HEK293 (cell line): ENCODE results near the gene WWOX.

Source experiments
- CTCF ChIA-PET: fragments of 350-600 bp; formaldehyde crosslinking; extraction: SDS; loops from one replicate; lab custom pipeline; 2021; ENCODE audit warnings: antibody characterized with exemption; lab: Yijun Ruan, JAX
- POLR2A ChIA-PET: fragments of 300-600 bp; formaldehyde crosslinking; extraction: SDS; loops from one replicate; lab custom pipeline; 2020; ENCODE audit warnings: antibody characterized with exemption, inconsistent platforms; lab: Yijun Ruan, JAX
- H3K27ac ChIP-seq: fragments of 200-500 bp; sonication (Bioruptor generic); 2 replicates; pipeline ENCODE4 v1.5.1; 2014; ENCODE audit warnings: low read depth, low read length, control low read depth, inconsistent platforms; ENCODE audit errors: extremely low read depth
- H3K36me3 ChIP-seq, 2 experiments: fragments of 200-500 bp in 1 of 2; sonication (Bioruptor generic) in 1 of 2; 1 replicate in 1 of 2; 2 replicates in 1 of 2; pipeline ENCODE4 v1.5.1; 2014 to 2017; ENCODE audit warnings: inconsistent platforms in 2 of 2, low read length in 2 of 2; ENCODE audit not compliant: control insufficient read depth in 2 of 2, insufficient read depth in 1 of 2
- H3K4me1 ChIP-seq: fragments of 200-500 bp; sonication (Bioruptor generic); 2 replicates; pipeline ENCODE4 v1.5.1; 2014; ENCODE audit warnings: mild to moderate bottlenecking, low read length, inconsistent platforms; ENCODE audit not compliant: control insufficient read depth, insufficient read depth
- H3K4me3 ChIP-seq: 2 replicates; pipeline ENCODE4 v1.5.1; 2011; ENCODE audit warnings: low read depth, mild to moderate bottlenecking, control low read depth, low read length, moderate library complexity
- H3K9me3 ChIP-seq: fragments of 200-500 bp; sonication (Bioruptor generic); 2 replicates; pipeline ENCODE4 v1.5.1; 2014; ENCODE audit warnings: low read depth, low read length, inconsistent platforms; ENCODE audit not compliant: control insufficient read depth, insufficient read depth
- RBAK ChIP-seq: fragments of 450-650 bp; formaldehyde crosslinking; IDR thresholded peaks from 2 replicates; pipeline ENCODE4 v1.5.1; 2016; ENCODE audit warnings: missing biosample characterization, missing genetic modification characterization
- SP3 ChIP-seq: fragments of 450-650 bp; formaldehyde crosslinking; IDR thresholded peaks from 2 replicates; pipeline ENCODE4 v1.5.1; 2016; ENCODE audit warnings: missing biosample characterization, missing genetic modification characterization
- YY1 ChIP-seq: fragments of 450-650 bp; formaldehyde crosslinking; IDR thresholded peaks from 2 replicates; pipeline ENCODE4 v1.5.1; 2018; ENCODE audit warnings: missing biosample characterization, missing genetic modification characterization
- ZEB2 ChIP-seq: fragments of 450-650 bp; formaldehyde crosslinking; IDR thresholded peaks from 2 replicates; pipeline ENCODE4 v1.5.1; 2016; ENCODE audit warnings: missing biosample characterization, missing genetic modification characterization
- ZNF221 ChIP-seq: fragments of 450-650 bp; formaldehyde crosslinking; IDR thresholded peaks from 2 replicates; pipeline ENCODE4 v1.5.1; 2017; ENCODE audit warnings: missing biosample characterization, missing genetic modification characterization, borderline replicate concordance
- ZNF239 ChIP-seq: fragments of 450-650 bp; formaldehyde crosslinking; IDR thresholded peaks from 2 replicates; pipeline ENCODE4 v1.5.1; 2016; ENCODE audit warnings: missing biosample characterization, missing genetic modification characterization
- ZNF292 ChIP-seq: fragments of 450-650 bp; formaldehyde crosslinking; IDR thresholded peaks from 2 replicates; pipeline ENCODE4 v1.5.1; 2016; ENCODE audit warnings: low read depth, missing biosample characterization, missing genetic modification characterization, borderline replicate concordance
- ZNF658 ChIP-seq: fragments of 450-650 bp; formaldehyde crosslinking; IDR thresholded peaks from 2 replicates; pipeline ENCODE4; 2016; ENCODE audit warnings: missing biosample characterization, missing genetic modification characterization
- ZNF768 ChIP-seq: fragments of 450-650 bp; formaldehyde crosslinking; IDR thresholded peaks from 2 replicates; pipeline ENCODE4 v1.5.1; 2018; ENCODE audit warnings: missing biosample characterization, mild to moderate bottlenecking, missing genetic modification characterization
- ZNF791 ChIP-seq: fragments of 450-650 bp; formaldehyde crosslinking; IDR thresholded peaks from 2 replicates; pipeline ENCODE4 v1.5.1; 2016; ENCODE audit warnings: missing biosample characterization, missing genetic modification characterization
- ZNF837 ChIP-seq: fragments of 450-650 bp; formaldehyde crosslinking; IDR thresholded peaks from 2 replicates; pipeline ENCODE4 v1.5.1; 2016; ENCODE audit warnings: missing biosample characterization, missing genetic modification characterization
- TF ChIP-seq, protein P1 (sequence below): fragments of 450-650 bp; formaldehyde crosslinking; IDR thresholded peaks from 2 replicates; pipeline ENCODE4 v1.5.1; 2016; ENCODE audit warnings: missing biosample characterization, missing genetic modification characterization
- TF ChIP-seq, protein P2 (sequence below): fragments of 450-650 bp; formaldehyde crosslinking; IDR thresholded peaks from 2 replicates; pipeline ENCODE4 v1.5.1; 2017; ENCODE audit warnings: missing biosample characterization, mild to moderate bottlenecking, missing genetic modification characterization, moderate library complexity
- TF ChIP-seq, protein P3 (sequence below): fragments of 450-650 bp; formaldehyde crosslinking; IDR thresholded peaks from 2 replicates; pipeline ENCODE4 v1.5.1; 2016; ENCODE audit warnings: missing biosample characterization, missing genetic modification characterization
- TF ChIP-seq, protein P4 (sequence below): fragments of 450-650 bp; formaldehyde crosslinking; IDR thresholded peaks from 2 replicates; pipeline ENCODE4 v1.5.1; 2016; ENCODE audit warnings: missing biosample characterization, missing genetic modification characterization
- TF ChIP-seq, protein P5 (sequence below): fragments of 450-650 bp; formaldehyde crosslinking; IDR thresholded peaks from 2 replicates; pipeline ENCODE4 v1.5.1; 2017; ENCODE audit warnings: missing biosample characterization, missing genetic modification characterization
- TF ChIP-seq, protein P6 (sequence below): fragments of 450-650 bp; formaldehyde crosslinking; IDR thresholded peaks from 2 replicates; pipeline ENCODE4 v1.5.1; 2016; ENCODE audit warnings: missing biosample characterization, missing genetic modification characterization

The WWOX gene

DNA sequence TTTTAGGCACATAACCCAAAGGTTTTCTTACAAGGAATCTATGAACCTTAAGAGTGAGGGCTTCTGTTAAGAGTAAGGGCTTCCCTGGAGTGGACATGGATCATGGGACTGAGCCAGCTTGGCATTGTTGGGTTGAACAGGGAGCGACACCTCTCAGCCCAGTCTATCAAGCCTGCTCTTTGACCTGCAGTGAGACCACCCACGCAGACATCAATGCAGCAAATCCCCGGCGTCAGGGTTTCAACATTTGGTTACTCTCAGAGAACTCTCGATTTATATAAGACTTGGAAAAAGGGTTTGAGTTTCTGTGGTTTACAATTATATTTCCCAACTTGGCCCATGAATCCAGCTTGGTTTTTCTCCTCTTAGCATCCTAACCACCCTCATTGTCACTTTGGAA lies 299.9 kb downstream of the WWOX start:
- no peaks in the 10 kb centered on the region for H3K9me3 ChIP-seq
- no peak overlapping the region for H3K4me3 ChIP-seq
- CTCF ChIA-PET, result interaction anchor here (0.7 kb wide), 1 partner anchor 18 kb away, joined by 3 read pairs; no protein-coding TSS in a partner anchor
- no peaks in the 10 kb centered on the region for H3K36me3 ChIP-seq
- POLR2A ChIA-PET, result no interaction called here
- no peaks in the 10 kb centered on the region for H3K4me1 ChIP-seq
- TF ChIP-seq ZNF658 (tag by site-specific recombination) (no peak), ZNF791 (tag by site-specific recombination) (no peak), SP3 (no peak), ZEB2 (tag by site-specific recombination) (no peak), ZNF768 (no peak), ZNF239 (tag by site-specific recombination) (no peak), ZNF837 (tag by site-specific recombination) (no peak), ZNF292 (tag by site-specific recombination) (no peak), YY1 (no peak), ZNF221 (tag by site-specific recombination) (no peak), RBAK (tag by site-specific recombination) (no peak)
- TF ChIP-seq, protein P1, sequence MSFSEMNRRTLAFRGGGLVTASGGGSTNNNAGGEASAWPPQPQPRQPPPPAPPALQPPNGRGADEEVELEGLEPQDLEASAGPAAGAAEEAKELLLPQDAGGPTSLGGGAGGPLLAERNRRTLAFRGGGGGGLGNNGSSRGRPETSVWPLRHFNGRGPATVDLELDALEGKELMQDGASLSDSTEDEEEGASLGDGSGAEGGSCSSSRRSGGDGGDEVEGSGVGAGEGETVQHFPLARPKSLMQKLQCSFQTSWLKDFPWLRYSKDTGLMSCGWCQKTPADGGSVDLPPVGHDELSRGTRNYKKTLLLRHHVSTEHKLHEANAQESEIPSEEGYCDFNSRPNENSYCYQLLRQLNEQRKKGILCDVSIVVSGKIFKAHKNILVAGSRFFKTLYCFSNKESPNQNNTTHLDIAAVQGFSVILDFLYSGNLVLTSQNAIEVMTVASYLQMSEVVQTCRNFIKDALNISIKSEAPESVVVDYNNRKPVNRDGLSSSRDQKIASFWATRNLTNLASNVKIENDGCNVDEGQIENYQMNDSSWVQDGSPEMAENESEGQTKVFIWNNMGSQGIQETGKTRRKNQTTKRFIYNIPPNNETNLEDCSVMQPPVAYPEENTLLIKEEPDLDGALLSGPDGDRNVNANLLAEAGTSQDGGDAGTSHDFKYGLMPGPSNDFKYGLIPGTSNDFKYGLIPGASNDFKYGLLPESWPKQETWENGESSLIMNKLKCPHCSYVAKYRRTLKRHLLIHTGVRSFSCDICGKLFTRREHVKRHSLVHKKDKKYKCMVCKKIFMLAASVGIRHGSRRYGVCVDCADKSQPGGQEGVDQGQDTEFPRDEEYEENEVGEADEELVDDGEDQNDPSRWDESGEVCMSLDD (tag by site-specific recombination), result no peak
- TF ChIP-seq, protein P2, sequence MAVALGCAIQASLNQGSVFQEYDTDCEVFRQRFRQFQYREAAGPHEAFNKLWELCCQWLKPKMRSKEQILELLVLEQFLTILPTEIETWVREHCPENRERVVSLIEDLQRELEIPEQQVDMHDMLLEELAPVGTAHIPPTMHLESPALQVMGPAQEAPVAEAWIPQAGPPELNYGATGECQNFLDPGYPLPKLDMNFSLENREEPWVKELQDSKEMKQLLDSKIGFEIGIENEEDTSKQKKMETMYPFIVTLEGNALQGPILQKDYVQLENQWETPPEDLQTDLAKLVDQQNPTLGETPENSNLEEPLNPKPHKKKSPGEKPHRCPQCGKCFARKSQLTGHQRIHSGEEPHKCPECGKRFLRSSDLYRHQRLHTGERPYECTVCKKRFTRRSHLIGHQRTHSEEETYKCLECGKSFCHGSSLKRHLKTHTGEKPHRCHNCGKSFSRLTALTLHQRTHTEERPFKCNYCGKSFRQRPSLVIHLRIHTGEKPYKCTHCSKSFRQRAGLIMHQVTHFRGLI, result no peak
- TF ChIP-seq, protein P3, sequence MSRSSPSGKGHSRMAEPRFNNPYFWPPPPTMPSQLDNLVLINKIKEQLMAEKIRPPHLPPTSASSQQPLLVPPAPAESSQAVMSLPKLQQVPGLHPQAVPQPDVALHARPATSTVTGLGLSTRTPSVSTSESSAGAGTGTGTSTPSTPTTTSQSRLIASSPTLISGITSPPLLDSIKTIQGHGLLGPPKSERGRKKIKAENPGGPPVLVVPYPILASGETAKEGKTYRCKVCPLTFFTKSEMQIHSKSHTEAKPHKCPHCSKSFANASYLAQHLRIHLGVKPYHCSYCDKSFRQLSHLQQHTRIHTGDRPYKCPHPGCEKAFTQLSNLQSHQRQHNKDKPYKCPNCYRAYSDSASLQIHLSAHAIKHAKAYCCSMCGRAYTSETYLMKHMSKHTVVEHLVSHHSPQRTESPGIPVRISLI, result no peak
- TF ChIP-seq, protein P4, sequence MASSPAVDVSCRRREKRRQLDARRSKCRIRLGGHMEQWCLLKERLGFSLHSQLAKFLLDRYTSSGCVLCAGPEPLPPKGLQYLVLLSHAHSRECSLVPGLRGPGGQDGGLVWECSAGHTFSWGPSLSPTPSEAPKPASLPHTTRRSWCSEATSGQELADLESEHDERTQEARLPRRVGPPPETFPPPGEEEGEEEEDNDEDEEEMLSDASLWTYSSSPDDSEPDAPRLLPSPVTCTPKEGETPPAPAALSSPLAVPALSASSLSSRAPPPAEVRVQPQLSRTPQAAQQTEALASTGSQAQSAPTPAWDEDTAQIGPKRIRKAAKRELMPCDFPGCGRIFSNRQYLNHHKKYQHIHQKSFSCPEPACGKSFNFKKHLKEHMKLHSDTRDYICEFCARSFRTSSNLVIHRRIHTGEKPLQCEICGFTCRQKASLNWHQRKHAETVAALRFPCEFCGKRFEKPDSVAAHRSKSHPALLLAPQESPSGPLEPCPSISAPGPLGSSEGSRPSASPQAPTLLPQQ (tag by site-specific recombination), result no peak
- TF ChIP-seq, protein P5, sequence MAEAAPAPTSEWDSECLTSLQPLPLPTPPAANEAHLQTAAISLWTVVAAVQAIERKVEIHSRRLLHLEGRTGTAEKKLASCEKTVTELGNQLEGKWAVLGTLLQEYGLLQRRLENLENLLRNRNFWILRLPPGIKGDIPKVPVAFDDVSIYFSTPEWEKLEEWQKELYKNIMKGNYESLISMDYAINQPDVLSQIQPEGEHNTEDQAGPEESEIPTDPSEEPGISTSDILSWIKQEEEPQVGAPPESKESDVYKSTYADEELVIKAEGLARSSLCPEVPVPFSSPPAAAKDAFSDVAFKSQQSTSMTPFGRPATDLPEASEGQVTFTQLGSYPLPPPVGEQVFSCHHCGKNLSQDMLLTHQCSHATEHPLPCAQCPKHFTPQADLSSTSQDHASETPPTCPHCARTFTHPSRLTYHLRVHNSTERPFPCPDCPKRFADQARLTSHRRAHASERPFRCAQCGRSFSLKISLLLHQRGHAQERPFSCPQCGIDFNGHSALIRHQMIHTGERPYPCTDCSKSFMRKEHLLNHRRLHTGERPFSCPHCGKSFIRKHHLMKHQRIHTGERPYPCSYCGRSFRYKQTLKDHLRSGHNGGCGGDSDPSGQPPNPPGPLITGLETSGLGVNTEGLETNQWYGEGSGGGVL (tag by site-specific recombination), result no peak
- TF ChIP-seq, protein P6, sequence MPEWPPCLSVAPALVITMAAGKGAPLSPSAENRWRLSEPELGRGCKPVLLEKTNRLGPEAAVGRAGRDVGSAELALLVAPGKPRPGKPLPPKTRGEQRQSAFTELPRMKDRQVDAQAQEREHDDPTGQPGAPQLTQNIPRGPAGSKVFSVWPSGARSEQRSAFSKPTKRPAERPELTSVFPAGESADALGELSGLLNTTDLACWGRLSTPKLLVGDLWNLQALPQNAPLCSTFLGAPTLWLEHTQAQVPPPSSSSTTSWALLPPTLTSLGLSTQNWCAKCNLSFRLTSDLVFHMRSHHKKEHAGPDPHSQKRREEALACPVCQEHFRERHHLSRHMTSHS (tag by site-specific recombination), result no peak
- H3K27ac ChIP-seq, result no peak overlapping the region
